GM18867 (cell line): Measurements from ENCODE around the gene FHIT.

Experiments used
- ATAC-seq: cut with Tn5 transposase; IDR thresholded peaks from one replicate; pipeline ENCODE4 v1.9.1; 2021; ENCODE audit warnings: mild to moderate bottlenecking, moderate library complexity; ENCODE audit not compliant: unreplicated experiment

The FHIT gene

DNA sequence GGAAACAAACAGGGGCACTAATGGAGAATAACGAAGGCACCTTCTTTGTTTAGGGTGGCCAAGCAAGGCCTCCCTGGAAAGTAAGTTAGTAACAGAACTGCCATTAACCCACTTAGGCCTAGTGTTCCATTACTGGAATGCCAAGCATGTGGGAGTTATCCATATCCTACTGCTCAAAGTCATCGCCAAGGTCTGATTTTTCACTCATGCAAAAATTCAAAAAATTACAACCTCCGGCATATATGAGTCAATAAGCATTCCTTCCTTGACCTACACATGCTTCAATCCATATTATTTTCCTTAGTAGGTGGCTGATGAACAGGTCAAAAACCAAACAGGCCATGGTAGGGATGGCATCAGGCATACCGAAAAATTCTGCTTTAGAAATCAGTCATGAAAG is 1097.2 kb downstream of the FHIT start:
- no peak for ATAC-seq

DNA sequence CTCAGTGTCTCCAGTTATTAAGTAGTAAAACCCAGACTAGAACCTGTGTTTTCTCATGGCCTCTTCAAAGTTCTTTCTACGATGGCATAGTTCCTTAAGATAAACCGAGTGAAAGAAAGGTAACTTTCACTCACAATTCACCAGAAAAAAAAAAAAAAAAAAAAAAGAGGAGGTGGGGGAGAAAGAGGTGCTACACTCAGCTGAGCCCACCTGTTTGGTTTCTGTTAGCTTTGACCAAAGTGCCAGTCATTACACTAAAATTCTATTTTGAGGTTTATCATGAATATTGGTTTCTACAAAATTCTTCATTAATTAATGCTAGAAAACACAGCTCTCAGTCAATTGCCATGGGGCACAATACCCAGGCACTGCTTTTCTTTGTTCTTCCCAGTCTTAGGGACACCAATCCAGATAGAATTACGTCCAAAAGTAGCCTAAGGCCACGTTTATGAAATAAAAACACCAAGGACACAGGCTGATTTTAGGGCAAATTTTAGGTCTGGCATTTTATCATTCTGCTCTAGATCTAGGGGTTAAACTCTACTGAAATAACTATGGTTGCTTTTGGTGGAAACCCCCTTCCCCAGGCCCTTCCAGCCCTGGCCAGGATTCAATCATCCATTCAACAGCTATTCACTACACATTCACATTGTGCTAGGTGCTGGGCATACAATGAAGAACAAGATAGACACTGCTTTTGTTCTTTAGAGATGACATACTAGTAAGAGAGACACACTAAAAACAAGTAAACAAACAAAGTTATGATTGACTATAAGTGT is 1097.8 kb downstream of the FHIT start:
- no peak for ATAC-seq

GRCh38 chr3:60149501-60149900 is 1101.8 kb downstream of the FHIT start:
- no peak for ATAC-seq

DNA sequence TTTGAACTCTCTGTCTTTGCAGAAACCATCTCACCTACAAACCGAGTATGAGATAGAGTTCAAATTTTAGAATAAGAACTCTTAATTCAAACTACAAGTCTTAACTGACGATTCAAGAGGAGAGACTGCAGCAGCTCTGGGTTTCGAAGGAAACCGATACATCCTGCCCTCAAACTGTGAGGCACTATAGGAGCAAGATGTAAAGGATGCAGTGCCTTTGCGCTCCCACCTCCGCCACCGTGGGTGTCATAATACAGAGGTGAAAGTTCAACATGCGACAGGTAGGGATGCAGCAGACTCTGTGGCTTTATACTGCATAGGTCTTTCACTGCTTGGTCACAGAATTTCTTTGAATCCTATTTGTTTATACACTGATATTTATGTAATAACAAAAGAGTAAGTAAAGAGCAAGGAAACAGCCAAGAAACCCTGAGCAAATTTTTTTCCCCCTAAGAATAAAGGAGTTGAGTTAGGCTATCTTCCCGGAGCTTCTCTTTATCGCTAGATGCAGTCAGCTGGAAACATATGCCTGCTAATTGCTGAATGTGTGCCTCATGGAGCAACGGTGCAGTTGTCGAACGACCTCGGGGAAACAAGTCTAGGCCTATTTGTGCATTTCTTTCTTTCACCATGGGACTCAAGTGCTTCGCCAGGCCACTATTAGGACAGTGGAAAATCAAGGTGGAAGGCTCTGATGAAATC is 1103.9 kb downstream of the FHIT start:
- no peak for ATAC-seq

GRCh38 chr3:60146121-60146520 is 1105.1 kb downstream of the FHIT start:
- ATAC-seq = no peak

DNA sequence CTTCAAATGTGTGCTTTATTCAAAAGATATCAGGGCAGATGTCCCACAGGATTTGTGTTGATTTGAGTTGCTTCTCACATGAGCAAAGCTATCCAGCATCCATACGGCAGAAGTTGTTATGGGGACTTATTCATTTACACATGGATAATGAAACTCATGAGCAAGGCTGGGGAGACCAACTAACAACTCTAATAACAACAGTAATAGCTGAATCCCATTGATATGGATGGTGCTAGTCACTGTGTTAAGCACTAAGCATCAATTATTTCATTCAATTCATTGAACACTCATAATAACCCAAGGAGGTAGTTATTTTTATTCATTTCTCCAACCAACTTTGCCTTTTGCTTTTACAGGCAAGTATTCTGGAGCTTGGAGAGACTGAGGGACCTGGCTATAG is 1107.2 kb downstream of the FHIT start:
- no peak for ATAC-seq

- no peak for ATAC-seq
Measured at GRCh38 chr3:60142009-60142408, 1109.2 kb downstream of the FHIT start.

DNA sequence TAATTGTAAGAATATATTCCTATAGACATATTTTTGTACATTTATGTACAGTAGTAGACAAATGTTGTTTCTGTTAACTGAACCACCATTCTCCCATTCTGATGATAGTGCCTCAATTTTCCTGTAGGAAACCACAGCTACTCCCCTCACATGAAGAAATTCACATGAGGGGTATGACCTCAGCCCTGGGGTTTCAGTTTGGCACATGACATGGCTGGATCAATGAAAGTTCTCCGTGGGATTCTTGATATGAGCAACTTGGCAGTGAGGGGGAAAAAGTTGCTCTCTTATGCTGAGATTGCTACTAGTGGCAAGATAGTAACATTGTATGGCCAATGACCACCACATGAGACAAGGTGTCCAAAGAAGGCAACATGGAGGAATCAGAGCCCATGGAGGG is 1111.1 kb downstream of the FHIT start:
- ATAC-seq = no peak

GRCh38 chr3:60136601-60137000 is 1114.7 kb downstream of the FHIT start:
- ATAC-seq = no peak

- ATAC-seq = no peak
Measured at GRCh38 chr3:60135474-60135873, 1115.8 kb downstream of the FHIT start.

- no peak for ATAC-seq
Measured at GRCh38 chr3:60133269-60134162, 1117.7 kb downstream of the FHIT start.

GRCh38 chr3:60131618-60132017 is 1119.6 kb downstream of the FHIT start:
- ATAC-seq = no peak

- no peak for ATAC-seq
Measured at GRCh38 chr3:60126511-60127304, 1124.5 kb downstream of the FHIT start.

DNA sequence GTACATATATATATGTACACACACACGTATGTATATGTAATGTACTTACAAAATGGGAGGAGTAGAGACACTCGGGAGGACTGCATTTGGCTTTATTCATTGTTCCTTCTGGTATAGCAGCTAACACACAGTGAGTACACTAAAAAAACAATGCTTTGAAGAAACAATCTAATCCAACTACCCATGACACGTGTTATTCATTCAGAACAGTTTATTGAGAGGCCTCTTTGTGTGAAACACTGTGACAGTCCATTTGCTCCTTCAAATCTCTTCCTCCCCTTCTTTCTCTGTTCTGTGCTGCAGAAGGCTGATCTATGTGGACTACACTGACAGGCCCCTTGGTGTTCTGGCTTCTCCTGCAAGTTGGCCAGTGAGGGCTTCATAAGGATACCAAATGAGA is 1125.6 kb downstream of the FHIT start:
- no peak for ATAC-seq

- no peak for ATAC-seq
Measured at GRCh38 chr3:60120245-60120644, 1131.0 kb downstream of the FHIT start.

DNA sequence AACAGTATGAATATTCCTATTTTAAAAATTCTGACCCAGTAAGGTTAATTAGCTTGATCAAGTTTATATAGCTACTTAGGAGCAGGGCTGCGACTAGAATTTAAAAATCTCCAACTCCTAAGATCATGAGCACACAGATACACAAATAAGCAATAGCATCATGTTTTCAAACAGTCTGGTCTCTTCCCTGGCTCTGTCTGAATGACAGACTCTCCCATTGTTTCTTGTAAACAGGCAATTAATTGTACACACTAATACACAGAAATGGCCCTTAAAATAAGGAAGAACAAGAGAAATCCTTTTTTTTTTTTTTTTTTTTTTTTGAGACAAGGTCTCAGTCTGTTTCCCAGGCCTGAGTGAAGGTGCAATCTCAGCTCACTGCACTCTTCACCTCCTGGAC is 1137.1 kb downstream of the FHIT start:
- ATAC-seq = no peak

- no peak for ATAC-seq
Measured at GRCh38 chr3:60107275-60107674, 1144.0 kb downstream of the FHIT start.

DNA sequence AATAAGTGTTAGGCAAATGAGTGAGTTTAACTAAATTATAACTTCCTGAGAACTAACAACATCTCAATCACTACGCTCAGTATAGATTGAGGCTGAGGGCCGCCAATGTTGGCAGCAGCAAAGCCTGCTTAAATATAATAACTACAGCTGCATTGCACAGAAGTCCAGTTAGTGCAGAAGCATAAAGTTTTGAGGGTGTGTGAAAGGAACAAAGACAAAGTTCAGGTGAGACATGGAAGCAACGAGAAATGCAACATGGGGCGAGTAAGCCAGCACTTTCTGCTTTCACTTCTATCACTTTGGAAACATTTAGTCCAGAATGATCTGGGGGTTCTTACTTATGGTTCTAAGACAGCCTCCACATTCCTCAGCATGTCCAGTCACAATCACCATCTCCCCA is 1149.1 kb downstream of the FHIT start:
- ATAC-seq = no peak

GRCh38 chr3:60101621-60102020 is 1149.6 kb downstream of the FHIT start:
- ATAC-seq = no peak

DNA sequence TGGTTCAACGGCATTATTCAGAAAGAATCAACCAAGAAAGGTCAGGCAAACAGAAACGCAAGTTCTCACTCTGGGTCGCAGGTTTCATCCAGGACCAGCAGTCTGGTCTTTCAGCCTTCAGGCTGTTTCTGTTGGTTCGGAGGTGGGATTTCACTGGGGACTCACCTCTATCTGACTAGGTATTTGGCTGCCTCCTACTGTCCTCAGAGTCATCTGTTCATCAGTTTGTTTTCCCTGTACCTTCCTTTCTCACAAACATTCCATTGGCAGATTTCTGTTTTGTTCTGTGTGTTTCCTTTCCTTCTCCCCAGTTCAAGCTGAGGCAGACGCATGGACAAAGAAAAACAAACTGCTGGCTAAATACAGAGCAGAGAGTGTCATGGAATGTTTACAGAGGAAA is 1154.8 kb downstream of the FHIT start:
- ATAC-seq = no peak

DNA sequence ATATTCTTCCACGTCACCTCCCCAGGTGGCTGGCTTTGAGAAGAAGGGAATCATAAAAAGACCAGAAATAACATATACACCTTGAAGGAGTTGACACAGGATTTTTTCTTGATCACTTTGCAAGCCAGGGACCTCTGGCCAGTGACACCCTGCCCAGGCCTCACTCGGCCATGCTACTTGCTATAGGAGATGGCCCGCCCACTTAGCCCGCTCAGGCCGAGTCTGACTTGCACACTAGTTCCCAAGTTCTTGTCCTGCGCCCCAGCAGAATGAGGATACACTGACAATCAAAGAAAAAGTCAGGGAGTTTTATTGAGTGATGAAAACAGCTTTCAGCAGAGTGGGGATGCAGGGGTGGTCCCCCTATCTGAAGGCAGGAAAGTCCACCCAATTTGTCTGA is 1155.3 kb downstream of the FHIT start:
- ATAC-seq = no peak
